Measurements from ENCODE around the gene TPM3. TPM values are rescaled to one million over a fixed set of nuclear protein-coding genes. Genes with fewer than 3 reads are reported as not detected.

The TPM3 gene
- polyA plus RNA-seq, 1 donor: 303 TPM

- Histone ChIP-seq H3K27me3 (ENCODE audit: control insufficient read depth, insufficient read depth, low read length) (no peaks in the 10 kb centered on the region), H3K27ac (ENCODE audit: low read length) (no peak overlapping the region), H3K36me3 (ENCODE audit: control insufficient read depth, insufficient read depth, low read length) (no peaks in the 10 kb centered on the region), H3K9me3 (ENCODE audit: control insufficient read depth, low read depth, low read length) (no peaks in the 10 kb centered on the region), H3K4me1 (ENCODE audit: control insufficient read depth, insufficient read depth, low read length) (no peaks in the 10 kb centered on the region), H3K4me3 (ENCODE audit: low read length) (no peak overlapping the region)
- 83% methylated on average over 2 of the region's 5 CpGs for WGBS (ENCODE audit: insufficient coverage, low lambda C conversion rate)
- DNase-seq: no peak
Observed at GRCh38 chr1:154117642-154118041, 74.3 kb downstream of the TPM3 start.

- Histone ChIP-seq H3K4me1 (ENCODE audit: control insufficient read depth, insufficient read depth, low read length) (no peaks in the 10 kb centered on the region), H3K36me3 (ENCODE audit: control insufficient read depth, insufficient read depth, low read length) (no peaks in the 10 kb centered on the region), H3K27me3 (ENCODE audit: control insufficient read depth, insufficient read depth, low read length) (no peaks in the 10 kb centered on the region), H3K9me3 (ENCODE audit: control insufficient read depth, low read depth, low read length) (no peaks in the 10 kb centered on the region), H3K4me3 (ENCODE audit: low read length) (no peak overlapping the region), H3K27ac (ENCODE audit: low read length) (no peak overlapping the region)
- DNase-seq: peak in 1 of 2 donors; percentile 17
- no CpG with 5 or more reads among the region's 1 CpG for WGBS (ENCODE audit: insufficient coverage, low lambda C conversion rate)
Observed at GRCh38 chr1:154115180-154115579, 76.7 kb downstream of the TPM3 start.

Other genes with a start within 250 kb of the TPM3 start
- 44.7 TPM for gene DENND4B, start 245.4 kb downstream of the TPM3 start, polyA plus RNA-seq
- 37.9 TPM for gene CRTC2, start 233.5 kb downstream of the TPM3 start, polyA plus RNA-seq
- 73.7 TPM for gene SLC39A1, start 228.6 kb downstream of the TPM3 start, polyA plus RNA-seq
- 17.9 TPM for gene CREB3L4, start 224.2 kb downstream of the TPM3 start, polyA plus RNA-seq
- gene JTB, start 214.4 kb downstream of the TPM3 start, polyA plus RNA-seq: 120 TPM
- gene RAB13, start 205.8 kb downstream of the TPM3 start, polyA plus RNA-seq: 110 TPM
- 5,987 TPM for gene RPS27, start 201.3 kb downstream of the TPM3 start, polyA plus RNA-seq
- 0.03 TPM for gene NUP210L, start 37.0 kb downstream of the TPM3 start, polyA plus RNA-seq
- gene CFAP141, start 14.2 kb upstream of the TPM3 start, polyA plus RNA-seq: not detected
- gene UBAP2L, start 28.9 kb upstream of the TPM3 start, polyA plus RNA-seq: 143 TPM
- gene HAX1, start 80.5 kb upstream of the TPM3 start, polyA plus RNA-seq: 63.2 TPM
- gene AQP10, start 129.0 kb upstream of the TPM3 start, polyA plus RNA-seq: 11.1 TPM
- gene ATP8B2, start 133.4 kb upstream of the TPM3 start, polyA plus RNA-seq: 10.9 TPM
- 4.1 TPM for gene IL6R, start 213.2 kb upstream of the TPM3 start, polyA plus RNA-seq

Data from large intestine (tissue), 3 donors.